K562 (cell line): ENCODE data around the gene ZRANB1. TPM values are rescaled to one million over a fixed set of nuclear protein-coding genes. Genes with fewer than 3 reads are reported as not detected.

Experiments
- ATAC-seq: fragments of 200-7000 bp; cut with Tn5 transposase; 3 replicates; pipeline ENCODE4 v1.9.1; 2020; ENCODE audit warnings: moderate library complexity
- BruUV-seq: library from RNA; stranded (reverse); fragments of 400-500 nt; replicated peaks from 2 replicates; lab custom pipeline; 2021; lab: Mats Ljungman, UMichigan
- CTCF ChIA-PET: fragments of 300-600 bp; formaldehyde crosslinking; extraction: SDS; loops from one replicate; lab custom pipeline; 2021; ENCODE audit warnings: low intra/inter-chr PET ratio; lab: Yijun Ruan, JAX
- POLR2A ChIA-PET: fragments of 300-600, 350-650 bp; sonication (Branson Sonifier 250); formaldehyde crosslinking; extraction: SDS; loops from one replicate; lab custom pipeline; 2021; ENCODE audit warnings: antibody characterized with exemption, inconsistent platforms; lab: Yijun Ruan, JAX
- DNase-seq, 4 experiments: peaks; one replicate each; pipeline versions ENCODE4 v3.0.0 to v3.0.0-alpha.2; 2011 to 2018; ENCODE audit warnings: low spot score in 3 of 4, mixed read lengths in 3 of 4; ENCODE audit errors: extremely low read depth in 1 of 4
- FAIRE-seq: peaks from 2 replicates; lab custom pipeline; 2011; peaks lifted over from hg19 to GRCh38; lab: Jason Lieb, UNC
- H2AFZ ChIP-seq: 2 replicates; pipeline ENCODE4 v1.6.0; 2011; ENCODE audit warnings: low read depth, low read length, control low read depth, inconsistent platforms
- H3K27ac ChIP-seq: fragments of 200-600 bp; 3 replicates; pipeline ENCODE4 v1.8.0; 2011; ENCODE audit warnings: low read depth, mild to moderate bottlenecking, control low read depth, inconsistent platforms, low read length, moderate library complexity, mixed read lengths; ENCODE audit errors: extremely low read depth
- H3K27me3 ChIP-seq, 2 experiments: fragments of 300-600 bp in 1 of 2; 2 replicates in 1 of 2; 3 replicates in 1 of 2; pipeline versions ENCODE4 v1.6.0 to v1.8.0; 2011; ENCODE audit warnings: inconsistent platforms in 2 of 2, low read length in 2 of 2, mild to moderate bottlenecking in 1 of 2, mixed read lengths in 1 of 2, moderate library complexity in 1 of 2; ENCODE audit not compliant: control insufficient read depth in 2 of 2, insufficient read depth in 2 of 2
- H3K36me3 ChIP-seq: fragments of 300-600 bp; 3 replicates; pipeline ENCODE4 v1.8.0; 2011; ENCODE audit warnings: mild to moderate bottlenecking, low read length, inconsistent platforms; ENCODE audit not compliant: control insufficient read depth, insufficient read depth
- H3K4me1 ChIP-seq, 2 experiments: fragments of 200-600 bp in 1 of 2; replicated peaks in 1 of 2; 2 replicates in 1 of 2; 3 replicates in 1 of 2; pipeline versions ENCODE4 v1.5.1 to v1.8.0; 2011; ENCODE audit warnings: inconsistent platforms in 2 of 2, low read length in 2 of 2, mild to moderate bottlenecking in 1 of 2, mixed read lengths in 1 of 2, moderate library complexity in 1 of 2; ENCODE audit not compliant: control insufficient read depth in 2 of 2, insufficient read depth in 2 of 2
- H3K4me2 ChIP-seq: 2 replicates; pipeline ENCODE4 v1.6.1; 2011; ENCODE audit warnings: low read length, control low read depth, inconsistent platforms, mixed read lengths; ENCODE audit not compliant: insufficient read depth
- H3K4me3 ChIP-seq: fragments of 200-600 bp; sonication (generic), shearing (Covaris generic); 2 replicates; pipeline ENCODE4 v1.5.1; 2016; ENCODE audit warnings: control low read depth, inconsistent platforms
- H3K79me2 ChIP-seq: fragments of 200-600 bp; 3 replicates; pipeline ENCODE4 v1.8.0; 2011; ENCODE audit warnings: low read length, inconsistent platforms; ENCODE audit not compliant: control insufficient read depth, insufficient read depth
- H3K9ac ChIP-seq, 2 experiments: 2 replicates each; pipeline versions ENCODE4 v1.6.0 to v1.6.1; 2011; ENCODE audit warnings: low read depth in 2 of 2, low read length in 2 of 2, control low read depth in 1 of 2, inconsistent platforms in 1 of 2, mild to moderate bottlenecking in 1 of 2, mixed read lengths in 1 of 2; ENCODE audit not compliant: insufficient read depth in 1 of 2
- H3K9me1 ChIP-seq: one replicate; pipeline ENCODE4 v1.6.0; 2011; ENCODE audit warnings: inconsistent platforms, mild to moderate bottlenecking, low read length, moderate library complexity; ENCODE audit not compliant: control insufficient read depth, insufficient read depth
- H3K9me3 ChIP-seq: replicated peaks from 2 replicates; pipeline ENCODE4 v1.5.1; 2011; ENCODE audit warnings: low read depth, low read length, inconsistent platforms; ENCODE audit not compliant: control insufficient read depth, insufficient read depth
- H4K20me1 ChIP-seq: replicated peaks from 2 replicates; pipeline ENCODE4 v1.6.1; 2011; ENCODE audit warnings: low read length, inconsistent platforms, mixed read lengths; ENCODE audit not compliant: control insufficient read depth, insufficient read depth
- CBFB ChIP-seq: sonication (generic); formaldehyde crosslinking; IDR thresholded peaks from 2 replicates; pipeline ENCODE4 v1.4.0; 2020; ENCODE audit warnings: mild to moderate bottlenecking, missing genetic modification reagents
- CTBP1 ChIP-seq: fragments of 450-650 bp; IDR thresholded peaks from 2 replicates; pipeline ENCODE4 v1.6.1; 2016; ENCODE audit warnings: borderline replicate concordance
- ERF ChIP-seq: fragments of 450-650 bp; formaldehyde crosslinking; IDR thresholded peaks from 2 replicates; pipeline ENCODE4 v1.4.0; 2020; ENCODE audit warnings: mild to moderate bottlenecking, mixed read lengths
- ETS2 ChIP-seq: IDR thresholded peaks from 2 replicates; pipeline ENCODE4 v1.6.1; 2016; ENCODE audit warnings: borderline replicate concordance, missing genetic modification characterization, mild to moderate bottlenecking, moderate library complexity, missing compliant biosample characterization; ENCODE audit not compliant: poor library complexity, severe bottlenecking
- GATAD2B ChIP-seq: fragments of 450-650 bp; IDR thresholded peaks from 2 replicates; pipeline ENCODE4 v1.6.1; 2017; ENCODE audit warnings: mild to moderate bottlenecking, borderline replicate concordance
- HNRNPH1 ChIP-seq: fragments of 200-400 bp; formaldehyde crosslinking; optimal IDR thresholded peaks from 2 replicates; pipeline ENCODE3; 2017; ENCODE audit warnings: low read depth, mild to moderate bottlenecking, low read length, moderate library complexity
- MEF2D ChIP-seq: conservative IDR thresholded peaks from 2 replicates; pipeline ENCODE4 v1.6.1; 2016; ENCODE audit warnings: low read depth, missing genetic modification characterization, missing compliant biosample characterization
- NFIX ChIP-seq: fragments of 250-450 bp; sonication (Bioruptor Pico); IDR thresholded peaks from 2 replicates; pipeline ENCODE4 v1.4.0; 2020; ENCODE audit warnings: low read depth, mild to moderate bottlenecking, moderate library complexity
- PATZ1 ChIP-seq: fragments of 250-450 bp; sonication (Bioruptor Pico); IDR thresholded peaks from 2 replicates; pipeline ENCODE4 v1.5.0; 2020; ENCODE audit warnings: mild to moderate bottlenecking, borderline replicate concordance
- PHF8 ChIP-seq: fragments of 200-600 bp; sonication (generic); IDR thresholded peaks from 2 replicates; pipeline ENCODE4 v1.6.1; 2012; ENCODE audit warnings: mixed run types, mild to moderate bottlenecking, inconsistent platforms, low read length, moderate library complexity, borderline replicate concordance
- PML ChIP-seq: IDR thresholded peaks from 2 replicates; pipeline ENCODE4 v1.6.1; 2012; ENCODE audit warnings: low read length, inconsistent platforms
- POLR2AphosphoS2 ChIP-seq: IDR thresholded peaks from 2 replicates; pipeline ENCODE4 v1.6.1; 2012; ENCODE audit warnings: low read length, improper control_type of control experiment
- POLR2H ChIP-seq: IDR thresholded peaks from 2 replicates; pipeline ENCODE4 v1.6.1; 2016; ENCODE audit warnings: missing genetic modification characterization, low read depth, mild to moderate bottlenecking, control low read depth, missing compliant biosample characterization, moderate library complexity
- RBBP5 ChIP-seq: fragments of 200-600 bp; sonication (generic); IDR thresholded peaks from 2 replicates; pipeline ENCODE4 v1.6.1; 2012; ENCODE audit warnings: borderline replicate concordance, mild to moderate bottlenecking, low read length, control low read depth, inconsistent platforms; ENCODE audit not compliant: insufficient read depth, poor library complexity, severe bottlenecking
- RHOXF2B ChIP-seq: fragments of 250-450 bp; sonication (Bioruptor Pico); conservative IDR thresholded peaks from 2 replicates; pipeline ENCODE4 v1.5.1; 2021
- SMAD1 ChIP-seq: fragments of 150-350 bp; IDR thresholded peaks from 2 replicates; pipeline ENCODE4 v1.6.1; 2014; ENCODE audit warnings: low read length, low read depth; ENCODE audit not compliant: partially characterized antibody
- SRSF1 ChIP-seq: fragments of 200-400 bp; formaldehyde crosslinking; IDR thresholded peaks from 2 replicates; pipeline ENCODE4 v1.6.1; 2017; ENCODE audit warnings: mild to moderate bottlenecking, low read depth, low read length, moderate library complexity
- YBX1 ChIP-seq: fragments of 450-650 bp; IDR thresholded peaks from 2 replicates; pipeline ENCODE4 v1.7.1; 2016; ENCODE audit warnings: mild to moderate bottlenecking
- ZBTB17 ChIP-seq: fragments of 450-650 bp; formaldehyde crosslinking; IDR thresholded peaks from 2 replicates; pipeline ENCODE4 v1.4.0; 2020; ENCODE audit warnings: mild to moderate bottlenecking
- ZNF3 ChIP-seq: fragments of 250-450 bp; sonication (Bioruptor Pico); IDR thresholded peaks from 2 replicates; pipeline ENCODE4 v1.5.0; 2021; ENCODE audit warnings: mild to moderate bottlenecking, moderate library complexity
- ZNF699 ChIP-seq: fragments of 250-450 bp; sonication (Bioruptor Pico); IDR thresholded peaks from 2 replicates; pipeline ENCODE4 v1.8.0; 2021; ENCODE audit warnings: mild to moderate bottlenecking, moderate library complexity; ENCODE audit not compliant: insufficient replicate concordance
- ZNF75A ChIP-seq: fragments of 450-650 bp; formaldehyde crosslinking; IDR thresholded peaks from 2 replicates; pipeline ENCODE4 v1.4.0; 2020; ENCODE audit warnings: mild to moderate bottlenecking
- ZNF766 ChIP-seq: fragments of 200-800 bp; sonication (Bioruptor generic); conservative IDR thresholded peaks from 2 replicates; pipeline ENCODE4 v1.6.1; 2016; ENCODE audit warnings: missing genetic modification characterization, missing compliant biosample characterization
- WGBS: fragments of 100-300 bp; shearing (Covaris generic); methylation state at CpG from one replicate; pipeline ENCODE4 v1.1.6; 2016; ENCODE audit warnings: low coverage, mixed read lengths; ENCODE audit not compliant: insufficient coverage; ENCODE audit errors: missing lambda C conversion rate; 5-methylcytosine and 5-hydroxymethylcytosine counted together
- in situ Hi-C: fragments of 300-500 bp; cut with MboI; formaldehyde crosslinking; loops from 4 replicates; pipeline ENCODE4 v1.15.0; 2018; ENCODE audit warnings: inconsistent platforms, mixed read lengths
- intact Hi-C: fragments of 100-400 bp; cut with micrococcal nuclease; formaldehyde crosslinking; loops from 2 replicates; pipeline ENCODE4 v1.14.2; 2022
- polyA plus RNA-seq, 8 experiments: library from polyadenylated mRNA; depleted of rRNA in 4 of 8; stranded (reverse) in 5 of 8; unstranded in 3 of 8; fragments of >200 nt; fragmentation: Nextera tagmentation in 2 of 8; fragmentation: Illumina TruSeq in 1 of 8; extraction: Ambion mirVana in 2 of 8; extraction: Trizol in 1 of 8; gene quantifications; 2 replicates each; pipeline versions ENCODE4 v1.2.1 to v1.2.3, GENCODE V29; 2011 to 2014; ENCODE audit warnings: inconsistent platforms in 1 of 8, missing spikeins in 1 of 8
- total RNA-seq, 7 experiments: library from RNA; depleted of rRNA in 6 of 7; stranded (reverse); fragments of >200 nt in 6 of 7; fragmentation: Illumina TruSeq in 2 of 7; extraction: Trizol in 2 of 7; gene quantifications; 2 replicates each; pipeline versions ENCODE4 v1.2.1 to v1.2.3, GENCODE V29; 2011 to 2021; ENCODE audit warnings: low replicate concordance in 1 of 7

Gene ZRANB1
- total and polyA plus RNA-seq, 9 of the 15 experiments (the other 6 are each of a cell fraction or from before 2014, with no cell fraction given) = 0.07 to 1.1 (median 0.64) TPM

- TF ChIP-seq ETS2 (tag) (no peak), ZNF766 (CRISPR knock-in tag) (no peak), ZNF3 (CRISPR knock-in tag) (no peak), SMAD1 (no peak), RHOXF2B (CRISPR knock-in tag) (no peak)
These were observed 35.3 kb upstream of the ZRANB1 start (continued) for GRCh38 chr10:124906551-124907001.

- H3K4me3 ChIP-seq = no peak overlapping the region
- H3K27ac ChIP-seq = no peak overlapping the region
- H3K4me1 ChIP-seq = peaks cover 10 to 25% of the 10 kb centered on the region in 2 experiments
- FAIRE-seq (no peak), ATAC-seq (no peak), DNase-seq (no peak)
- TF ChIP-seq POLR2H = no peak
- TF ChIP-seq MEF2D = no peak
- no peak for TF ChIP-seq SRSF1
- no peak for TF ChIP-seq NFIX (CRISPR knock-in tag)
- TF ChIP-seq PATZ1 = no peak
- no peak for TF ChIP-seq YBX1
- no peak for TF ChIP-seq CTBP1
- no peak for TF ChIP-seq CBFB (CRISPR knock-in tag)
- no peak for TF ChIP-seq ZNF75A (CRISPR knock-in tag)
- no peak for TF ChIP-seq RBBP5
- TF ChIP-seq ERF (CRISPR knock-in tag) = no peak
- TF ChIP-seq ZBTB17 (CRISPR knock-in tag) = no peak
- no peak for TF ChIP-seq GATAD2B
- no peak for TF ChIP-seq PHF8
- TF ChIP-seq HNRNPH1 = no peak
- no peak for TF ChIP-seq ZNF699 (CRISPR knock-in tag)
- no peak for TF ChIP-seq PML
- no peak for TF ChIP-seq POLR2AphosphoS2
- no peaks in the 10 kb centered on the region for H3K27me3 ChIP-seq
- no peak overlapping the region for H3K4me2 ChIP-seq
- POLR2A ChIA-PET = interaction anchor here (2.3 kb wide), 1 partner anchor 9 kb away, joined by 12 read pairs; no protein-coding TSS in a partner anchor
- H4K20me1 ChIP-seq = no peaks in the 10 kb centered on the region
- WGBS = 81% methylated on average over 4 of the region's 8 CpGs
- no peaks in the 10 kb centered on the region for H3K36me3 ChIP-seq
- no peaks in the 10 kb centered on the region for H3K79me2 ChIP-seq
- H3K9ac ChIP-seq = no peak overlapping the region
- no TSS peak for BruUV-seq
- in situ Hi-C loops = no loop called here
- H3K9me3 ChIP-seq = no peaks in the 10 kb centered on the region
- CTCF ChIA-PET = no interaction called here
- no peaks in the 10 kb centered on the region for H3K9me1 ChIP-seq
- no peak overlapping the region for H2AFZ ChIP-seq
- intact Hi-C loops = no loop called here
These were observed 32.4 kb upstream of the ZRANB1 start for GRCh38 chr10:124909563-124909962.
